Esophagus (tissue), 2 donors: ENCODE measurements around the gene AGPAT4. TPM values are rescaled to one million over a fixed set of nuclear protein-coding genes. Genes with fewer than 3 reads are reported as not detected.

ENCODE experiments used
- H3K27ac ChIP-seq, 2 donors: one replicate each; pipeline ENCODE4 v1.5.1; 2013; ENCODE audit warnings: low read depth in 2 of 2, mild to moderate bottlenecking in 2 of 2, inconsistent platforms in 1 of 2, low read length in 1 of 2, moderate library complexity in 1 of 2
- H3K27me3 ChIP-seq, 2 donors: one replicate each; pipeline ENCODE4 v1.6.1; 2013; ENCODE audit warnings: low read length in 2 of 2, control low read depth in 1 of 2, mild to moderate bottlenecking in 1 of 2; ENCODE audit not compliant: insufficient read depth in 2 of 2, control insufficient read depth in 1 of 2
- H3K36me3 ChIP-seq, 2 donors: one replicate each; pipeline ENCODE4 v1.6.1; 2013; ENCODE audit warnings: low read length in 1 of 2; ENCODE audit not compliant: control insufficient read depth in 2 of 2, insufficient read depth in 2 of 2
- H3K4me1 ChIP-seq, 2 donors: one replicate each; pipeline ENCODE4 v1.6.1; 2013; ENCODE audit warnings: low read length in 1 of 2; ENCODE audit not compliant: control insufficient read depth in 2 of 2, insufficient read depth in 2 of 2
- H3K4me3 ChIP-seq, 2 donors: one replicate each; pipeline ENCODE4 v1.5.1; 2013; ENCODE audit warnings: low read length in 2 of 2, mild to moderate bottlenecking in 2 of 2, low read depth in 1 of 2, moderate library complexity in 1 of 2
- H3K9me3 ChIP-seq, 2 donors: one replicate each; pipeline ENCODE4 v1.6.1; 2013; ENCODE audit warnings: mild to moderate bottlenecking in 2 of 2, low read depth in 1 of 2, low read length in 1 of 2, moderate library complexity in 1 of 2; ENCODE audit not compliant: control insufficient read depth in 2 of 2, insufficient read depth in 1 of 2
- WGBS, 2 donors: extraction: QIAGEN DNeasy Blood & Tissue Kit; methylation state at CpG; one replicate each; pipeline ENCODE4 v1.1.7; 2013; 5-methylcytosine and 5-hydroxymethylcytosine counted together
- polyA plus RNA-seq, 2 donors: library from polyadenylated mRNA; stranded (reverse); fragments of 200-250 nt; gene quantifications; one replicate each; pipeline ENCODE4 v1.2.3, GENCODE V29; 2013
- donor health status: healthy with polysubstance abuse.
- donor health status: Bipolar disorder and iron deficiency.

Gene AGPAT4
- polyA plus RNA-seq, 2 donors = 1.4 to 2.0 TPM

DNA sequence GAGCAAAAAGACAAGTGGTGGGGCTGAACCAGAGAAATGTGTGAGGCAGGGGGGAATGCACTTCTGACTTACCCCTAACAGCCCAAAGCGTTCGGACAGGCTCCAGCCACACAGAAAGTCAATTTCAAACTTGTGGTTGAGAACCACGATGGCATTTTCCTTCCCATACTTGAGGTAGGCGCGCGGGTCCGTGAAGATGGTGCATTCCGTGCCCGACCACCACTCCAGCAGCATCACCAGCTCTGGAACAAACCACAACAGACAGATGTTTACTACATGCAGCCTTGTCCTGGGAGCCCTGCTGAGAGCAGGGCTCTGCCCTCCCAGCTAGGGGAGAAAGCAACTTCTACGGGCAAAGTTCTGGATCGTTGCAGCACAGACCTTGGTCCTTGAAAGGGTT lies 107.7 kb downstream of the AGPAT4 start:
- 92 to 95% methylated on average over 11 of the region's 11 CpGs for WGBS, 2 donors
- H3K36me3 ChIP-seq = peaks cover 0 to 3% of the 10 kb centered on the region in 2 donors
- H3K4me1 ChIP-seq = peaks cover 2 to 3% of the 10 kb centered on the region in 2 donors
- no peaks in the 10 kb centered on the region for H3K27me3 ChIP-seq
- no peak overlapping the region for H3K4me3 ChIP-seq
- no peaks in the 10 kb centered on the region for H3K9me3 ChIP-seq
- no peak overlapping the region for H3K27ac ChIP-seq

- Histone ChIP-seq H3K36me3 (peaks cover 0 to 3% of the 10 kb centered on the region in 2 donors), H3K9me3 (no peaks in the 10 kb centered on the region), H3K27ac (no peak overlapping the region), H3K4me1 (peaks cover 1% of the 10 kb centered on the region in 2 donors), H3K4me3 (no peak overlapping the region), H3K27me3 (no peaks in the 10 kb centered on the region)
- 91 to 94% methylated on average over 9 of the region's 9 CpGs for WGBS, 2 donors
Measured at GRCh38 chr6:161164182-161164625, 109.7 kb downstream of the AGPAT4 start.

- Histone ChIP-seq H3K27me3 (no peaks in the 10 kb centered on the region), H3K36me3 (peaks cover 0 to 3% of the 10 kb centered on the region in 2 donors), H3K4me1 (peaks cover 0 to 1% of the 10 kb centered on the region in 2 donors), H3K27ac (no peak overlapping the region), H3K9me3 (no peaks in the 10 kb centered on the region), H3K4me3 (no peak overlapping the region)
- WGBS, 2 donors = 93 to 94% methylated on average over 13 of the region's 13 CpGs
Measured at GRCh38 chr6:161163466-161164181, 110.2 kb downstream of the AGPAT4 start.

DNA sequence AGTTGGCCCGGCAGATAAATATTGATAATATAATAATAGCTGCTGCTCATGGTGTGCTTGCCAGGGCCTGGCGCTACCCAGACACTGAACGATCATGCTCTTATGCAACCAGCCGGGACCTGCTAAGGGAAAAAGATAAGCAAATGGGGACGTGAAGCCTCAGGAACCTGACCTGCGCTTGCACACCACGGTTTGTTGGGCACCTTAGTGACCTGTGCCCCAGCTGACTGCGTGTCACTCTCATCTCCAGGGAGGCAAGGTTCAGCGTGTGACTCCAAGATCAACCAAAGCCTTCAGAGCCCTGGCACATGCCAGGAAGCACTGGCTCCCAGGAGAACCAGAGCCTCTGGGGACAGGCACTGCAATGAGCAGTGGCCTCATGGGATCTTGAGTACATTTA lies 111.1 kb downstream of the AGPAT4 start:
- Histone ChIP-seq H3K4me3 (no peak overlapping the region), H3K9me3 (no peaks in the 10 kb centered on the region), H3K4me1 (peaks cover 0 to 1% of the 10 kb centered on the region in 2 donors), H3K27ac (no peak overlapping the region), H3K36me3 (peaks cover 0 to 3% of the 10 kb centered on the region in 2 donors), H3K27me3 (no peaks in the 10 kb centered on the region)
- 73 to 88% methylated on average over 9 of the region's 9 CpGs for WGBS, 2 donors

GRCh38 chr6:161161889-161162624 lies 111.8 kb downstream of the AGPAT4 start:
- 87 to 93% methylated on average over 16 of the region's 16 CpGs for WGBS, 2 donors
- peaks cover 0 to 1% of the 10 kb centered on the region in 2 donors for H3K4me1 ChIP-seq
- H3K36me3 ChIP-seq = peaks cover 0 to 3% of the 10 kb centered on the region in 2 donors
- no peaks in the 10 kb centered on the region for H3K9me3 ChIP-seq
- no peaks in the 10 kb centered on the region for H3K27me3 ChIP-seq
- no peak overlapping the region for H3K4me3 ChIP-seq
- no peak overlapping the region for H3K27ac ChIP-seq

DNA sequence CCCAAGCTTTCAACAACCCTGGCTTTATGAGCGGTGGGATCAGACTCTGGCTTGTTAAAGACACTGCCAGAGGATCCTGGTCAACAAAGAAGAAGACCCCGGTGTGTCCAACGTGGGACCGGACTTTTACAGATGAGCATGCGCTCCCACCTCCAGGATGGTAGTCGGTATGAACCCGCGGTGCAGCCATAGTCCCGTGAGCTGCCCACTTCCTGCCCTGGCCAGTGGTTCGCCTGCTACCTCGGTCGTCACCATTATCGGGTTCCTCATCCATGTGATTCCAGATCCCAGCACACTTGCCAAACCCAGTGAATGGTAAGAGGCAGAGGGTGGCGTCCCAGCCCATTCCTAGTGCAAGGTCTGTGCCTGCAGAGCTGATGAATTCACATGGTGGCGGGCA lies 112.7 kb downstream of the AGPAT4 start:
- Histone ChIP-seq H3K27ac (no peak overlapping the region), H3K36me3 (peaks cover 0 to 3% of the 10 kb centered on the region in 2 donors), H3K9me3 (no peaks in the 10 kb centered on the region), H3K4me3 (no peak overlapping the region), H3K27me3 (no peaks in the 10 kb centered on the region), H3K4me1 (peaks cover 0 to 1% of the 10 kb centered on the region in 2 donors)
- 97 to 98% methylated on average over 15 of the region's 15 CpGs for WGBS, 2 donors

DNA sequence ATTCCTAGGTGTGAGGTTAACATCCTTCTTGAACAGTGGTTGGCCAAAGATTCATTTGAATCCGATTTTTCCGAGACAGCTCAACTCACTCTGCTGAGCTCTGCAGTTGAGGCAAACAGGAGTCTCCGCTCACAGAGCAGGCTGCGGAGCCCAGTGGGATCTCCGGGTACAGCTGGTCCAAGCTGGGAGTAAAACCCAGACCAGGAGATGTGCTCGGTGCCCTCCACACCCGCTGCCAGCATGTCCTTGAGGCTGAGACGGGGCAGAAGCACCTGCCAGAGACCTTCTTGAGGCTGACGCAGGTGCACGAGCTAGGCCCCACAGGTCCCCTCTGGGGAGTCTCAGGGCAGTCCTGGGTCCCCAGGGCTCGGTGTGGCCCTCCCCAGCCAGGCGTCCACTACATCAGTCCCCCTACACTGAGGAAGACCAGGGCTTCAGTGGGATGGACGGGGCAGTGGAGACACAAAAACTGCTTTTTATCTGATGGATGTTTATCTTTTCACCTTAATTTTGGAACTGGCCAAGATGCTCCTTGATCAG lies 119.0 kb downstream of the AGPAT4 start:
- Histone ChIP-seq H3K36me3 (peaks cover 0 to 16% of the 10 kb centered on the region in 2 donors), H3K9me3 (no peaks in the 10 kb centered on the region), H3K4me1 (no peaks in the 10 kb centered on the region), H3K27me3 (no peaks in the 10 kb centered on the region), H3K27ac (no peak overlapping the region), H3K4me3 (no peak overlapping the region)
- 95 to 96% methylated on average over 13 of the region's 13 CpGs for WGBS, 2 donors

DNA sequence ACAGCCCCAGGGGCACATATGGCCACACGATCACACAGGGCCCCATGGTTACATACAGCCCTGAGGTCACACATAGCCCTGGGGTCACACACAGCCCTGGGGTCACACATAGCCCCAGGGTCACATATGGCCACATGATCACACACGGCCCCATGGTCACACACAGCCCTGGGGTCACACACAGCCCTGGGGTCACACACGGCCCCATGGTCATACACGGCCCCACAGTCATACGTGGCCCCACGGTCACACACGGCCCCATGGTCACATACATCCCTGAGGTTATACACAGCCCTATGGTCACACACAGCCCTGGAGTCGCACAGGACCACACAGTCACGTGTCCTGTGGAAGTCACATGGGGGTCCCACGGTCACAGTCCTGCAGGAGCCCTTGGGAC lies 120.1 kb downstream of the AGPAT4 start:
- 91 to 94% methylated on average over 10 of the region's 10 CpGs for WGBS, 2 donors
- H3K9me3 ChIP-seq = no peaks in the 10 kb centered on the region
- H3K27ac ChIP-seq = no peak overlapping the region
- H3K27me3 ChIP-seq = no peaks in the 10 kb centered on the region
- H3K36me3 ChIP-seq = peaks cover 0 to 16% of the 10 kb centered on the region in 2 donors
- H3K4me1 ChIP-seq = no peaks in the 10 kb centered on the region
- no peak overlapping the region for H3K4me3 ChIP-seq

DNA sequence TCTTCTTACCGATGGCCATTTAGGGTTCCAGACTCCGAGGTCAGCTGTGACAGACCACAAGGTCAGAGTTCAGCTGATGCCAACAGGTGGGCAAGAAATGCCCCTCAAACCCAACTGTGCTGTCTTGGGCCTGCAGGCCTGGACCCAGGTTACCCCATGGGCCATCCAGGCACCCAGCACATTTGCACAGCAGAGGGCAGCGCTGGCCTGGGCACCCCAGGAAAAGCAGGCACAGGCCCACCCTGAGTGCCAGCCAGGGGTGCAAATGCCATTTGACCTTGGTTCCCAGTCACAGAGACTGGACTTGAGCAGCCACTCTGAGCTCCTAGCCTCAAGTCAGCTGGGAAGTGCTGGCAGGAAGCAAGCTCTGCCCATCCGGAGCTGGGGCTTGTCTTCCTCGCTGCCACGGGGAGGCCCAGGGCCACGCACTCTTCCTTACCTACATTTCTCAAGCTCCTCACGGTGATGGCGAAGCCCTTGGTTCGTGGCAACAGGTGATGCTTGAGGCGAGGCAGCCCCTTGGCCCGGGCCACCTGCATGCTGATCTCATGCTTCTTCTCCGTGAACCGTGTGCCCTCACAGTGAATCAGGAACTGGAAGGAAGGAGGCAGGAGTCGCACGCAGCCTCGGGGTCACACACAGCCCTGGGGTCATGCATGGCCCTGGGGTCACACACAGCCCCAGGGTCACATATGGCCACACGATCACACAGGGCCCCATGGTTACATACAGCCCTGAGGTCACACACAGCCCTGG lies 120.8 kb downstream of the AGPAT4 start:
- no peak overlapping the region for H3K27ac ChIP-seq
- H3K36me3 ChIP-seq = peaks cover 0 to 16% of the 10 kb centered on the region in 2 donors
- no peak overlapping the region for H3K4me3 ChIP-seq
- no peaks in the 10 kb centered on the region for H3K4me1 ChIP-seq
- WGBS, 2 donors = 95% methylated on average over 18 of the region's 18 CpGs
- H3K27me3 ChIP-seq = no peaks in the 10 kb centered on the region
- H3K9me3 ChIP-seq = no peaks in the 10 kb centered on the region
